ENCODE data around the gene IL17B. TPM values are rescaled to one million over a fixed set of nuclear protein-coding genes. Genes with fewer than 3 reads are reported as not detected.

Gene IL17B
- total RNA-seq, 6 experiments from 2014 or later = 0.50 to 0.85 (median 0.76) TPM

DNA sequence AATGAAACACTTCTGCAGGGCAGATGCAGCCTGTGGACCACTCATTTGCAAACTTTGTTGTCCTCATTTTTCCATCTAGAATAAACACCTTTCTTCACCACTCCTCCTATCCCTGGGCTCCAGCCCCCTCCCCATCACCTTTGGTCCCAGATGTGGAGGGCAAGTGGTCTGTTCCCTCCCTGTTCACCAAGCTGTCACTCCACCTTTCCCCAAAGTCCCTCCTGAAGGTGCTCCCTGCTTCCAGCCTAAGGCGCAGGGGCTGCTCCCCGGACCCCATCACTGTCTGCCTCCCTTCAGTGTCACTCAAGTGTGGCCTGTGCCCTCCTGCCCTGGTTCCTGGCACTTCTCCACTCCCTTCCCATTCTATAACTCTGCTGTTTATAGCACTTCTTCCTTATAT lies 14.4 kb downstream of the IL17B start:
- Mint-ChIP-seq H3K4me3 (no peak overlapping the region), H3K9me3 (no peaks in the 10 kb centered on the region), H3K36me3 (ENCODE audit: low read depth) (no peaks in the 10 kb centered on the region), H3K4me1 (ENCODE audit: low read depth) (peaks cover 10% of the 10 kb centered on the region; the same call in 1 of the 2 replicates), H3K27me3 (ENCODE audit: insufficient read depth) (peaks cover 4% of the 10 kb centered on the region), H3K27ac (no peak overlapping the region)
- TF ChIP-seq CTCF (IDR thresholded peaks at IDR 0.05) = no peak
- no peak for DNase-seq

DNA sequence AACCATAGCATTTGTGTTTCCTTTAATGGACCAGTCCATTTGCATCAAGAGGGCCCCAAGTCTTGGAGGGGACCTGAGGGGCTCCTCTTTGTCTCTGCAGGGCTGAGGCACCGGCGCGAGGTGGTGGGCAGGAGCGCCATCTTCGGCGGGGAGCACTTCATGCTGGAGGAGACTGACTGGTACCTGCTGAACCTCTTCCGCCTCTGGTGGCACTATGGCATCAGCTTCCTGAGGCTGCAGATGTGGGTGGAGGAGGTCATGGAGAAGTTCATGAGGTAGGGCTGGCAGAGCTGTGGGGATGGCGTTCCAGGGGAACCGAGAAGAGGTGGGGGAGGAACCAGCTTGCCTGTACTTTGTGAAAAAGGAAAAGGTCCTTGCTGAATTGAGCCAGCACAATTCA lies 15.2 kb downstream of the IL17B start:
- Mint-ChIP-seq H3K27me3 (ENCODE audit: insufficient read depth) (peaks cover 4% of the 10 kb centered on the region), H3K27ac (no peak overlapping the region), H3K4me3 (no peak overlapping the region), H3K9me3 (no peaks in the 10 kb centered on the region), H3K36me3 (ENCODE audit: low read depth) (no peaks in the 10 kb centered on the region), H3K4me1 (ENCODE audit: low read depth) (peaks cover 15% of the 10 kb centered on the region)
- no peak for DNase-seq
- no peak for TF ChIP-seq CTCF (IDR thresholded peaks at IDR 0.05)

DNA sequence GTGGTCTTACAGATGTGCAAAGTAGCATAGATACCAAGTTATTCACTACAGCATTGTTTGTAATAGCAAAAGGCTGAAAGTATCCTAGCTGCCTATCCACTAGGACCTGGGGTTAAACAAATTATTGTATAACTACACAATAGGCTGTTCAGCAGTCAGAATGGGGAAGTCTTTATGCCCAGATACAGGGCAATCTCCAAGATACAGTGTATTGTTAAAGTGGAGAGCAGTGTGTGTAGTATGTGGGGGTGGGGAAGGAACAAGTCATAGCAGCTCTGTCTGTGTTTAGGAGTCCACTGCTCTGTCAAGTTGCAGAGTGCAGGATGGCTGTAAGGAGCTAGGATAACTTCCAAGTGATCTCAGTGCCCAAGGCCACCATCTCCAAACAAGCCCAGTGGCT lies 15.7 kb downstream of the IL17B start:
- Mint-ChIP-seq H3K4me3 (no peak overlapping the region), H3K9me3 (no peaks in the 10 kb centered on the region), H3K36me3 (ENCODE audit: low read depth) (no peaks in the 10 kb centered on the region), H3K27me3 (ENCODE audit: insufficient read depth) (peaks cover 4% of the 10 kb centered on the region), H3K27ac (no peak overlapping the region), H3K4me1 (ENCODE audit: low read depth) (peaks cover 21% of the 10 kb centered on the region)
- no peak for DNase-seq
- TF ChIP-seq CTCF (IDR thresholded peaks at IDR 0.05) = no peak

- Mint-ChIP-seq H3K27ac (no peak overlapping the region; the same call in 1 of the 2 replicates), H3K4me3 (no peak overlapping the region), H3K4me1 (ENCODE audit: low read depth) (peaks cover 20% of the 10 kb centered on the region), H3K36me3 (ENCODE audit: low read depth) (no peaks in the 10 kb centered on the region), H3K27me3 (ENCODE audit: insufficient read depth) (peaks cover 3% of the 10 kb centered on the region; the same call in 1 of the 2 replicates), H3K9me3 (no peaks in the 10 kb centered on the region)
- no peak for DNase-seq
- no peak for TF ChIP-seq CTCF (IDR thresholded peaks at IDR 0.05)
Observed at GRCh38 chr5:149362541-149362940, 16.6 kb downstream of the IL17B start.

- H3K4me1 Mint-ChIP-seq (ENCODE audit: low read depth) = peaks cover 23% of the 10 kb centered on the region
- no peak overlapping the region for H3K4me3 Mint-ChIP-seq
- no peak for TF ChIP-seq CTCF (IDR thresholded peaks at IDR 0.05)
- H3K36me3 Mint-ChIP-seq (ENCODE audit: low read depth) = peaks cover 4% of the 10 kb centered on the region
- H3K27me3 Mint-ChIP-seq (ENCODE audit: insufficient read depth) = peaks cover 2% of the 10 kb centered on the region; the same call in 1 of the 2 replicates
- H3K27ac Mint-ChIP-seq = no peak overlapping the region
- DNase-seq = no peak
- H3K9me3 Mint-ChIP-seq = no peaks in the 10 kb centered on the region
Observed at GRCh38 chr5:149360272-149360671, 18.8 kb downstream of the IL17B start.

All from HFFc6 (cell line).